Osteoblast (primary cell): ENCODE data around the gene CHORDC1. TPM values are rescaled to one million over a fixed set of nuclear protein-coding genes. Genes with fewer than 3 reads are reported as not detected.

Source experiments
- DNase-seq: peaks from one replicate; pipeline ENCODE4 v3.0.0; 2011; ENCODE audit warnings: low spot score, mixed read lengths; ENCODE audit not compliant: insufficient read length; ENCODE audit errors: missing footprints
- H2AFZ ChIP-seq: 2 replicates; pipeline ENCODE4 v1.6.0; 2011; ENCODE audit warnings: mild to moderate bottlenecking, low read length
- H3K27ac ChIP-seq: 2 replicates; pipeline ENCODE4 v1.5.1; 2011; ENCODE audit warnings: mild to moderate bottlenecking, low read depth, low read length, moderate library complexity
- H3K27me3 ChIP-seq: 2 replicates; pipeline ENCODE4 v1.6.0; 2012; ENCODE audit warnings: mild to moderate bottlenecking, control low read depth, inconsistent platforms, low read length, moderate library complexity; ENCODE audit not compliant: insufficient read depth
- H3K36me3 ChIP-seq: 2 replicates; pipeline ENCODE4 v1.5.1; 2011; ENCODE audit warnings: mild to moderate bottlenecking, low read length, control low read depth, moderate library complexity; ENCODE audit not compliant: insufficient read depth
- H3K4me1 ChIP-seq: 2 replicates; pipeline ENCODE4 v1.5.1; 2011; ENCODE audit warnings: mild to moderate bottlenecking, low read length, control low read depth, moderate library complexity; ENCODE audit not compliant: insufficient read depth
- H3K4me2 ChIP-seq: 2 replicates; pipeline ENCODE4 v1.6.0; 2011; ENCODE audit warnings: mild to moderate bottlenecking, low read length; ENCODE audit not compliant: insufficient read depth
- H3K4me3 ChIP-seq: fragments of 200-600 bp; sonication (generic); 3 replicates; pipeline ENCODE4 v1.5.1; 2012; ENCODE audit warnings: mild to moderate bottlenecking, low read length, inconsistent platforms; ENCODE audit not compliant: insufficient read depth
- H3K79me2 ChIP-seq: 2 replicates; pipeline ENCODE4 v1.6.0; 2012; ENCODE audit warnings: mild to moderate bottlenecking, low read length, control low read depth, inconsistent platforms; ENCODE audit not compliant: insufficient read depth
- H3K9me3 ChIP-seq: 2 replicates; pipeline ENCODE4 v1.5.1; 2011; ENCODE audit warnings: low read depth, low read length, control low read depth
- H4K20me1 ChIP-seq: 2 replicates; pipeline ENCODE4 v1.6.0; 2012; ENCODE audit warnings: mild to moderate bottlenecking, low read length, control low read depth; ENCODE audit not compliant: insufficient read depth
- CTCF ChIP-seq: IDR thresholded peaks from 2 replicates; pipeline ENCODE4 v1.5.1; 2011; ENCODE audit warnings: mild to moderate bottlenecking, low read depth, low read length, moderate library complexity; ENCODE audit errors: extremely low read depth
- total RNA-seq: library from RNA; depleted of rRNA; stranded (reverse); fragments of >200 nt; gene quantifications from 2 replicates; pipeline ENCODE4 v1.2.3, GENCODE V29; 2012

CHORDC1 gene
- total RNA-seq, 1 donor = 17.4 TPM

GRCh38 chr11:90252053-90252452 lies 29.2 kb upstream of the CHORDC1 start:
- H3K4me2 ChIP-seq = no peak overlapping the region
- no peaks in the 10 kb centered on the region for H3K27me3 ChIP-seq
- H2AFZ ChIP-seq = no peak overlapping the region
- no peak overlapping the region for H3K4me3 ChIP-seq
- no peaks in the 10 kb centered on the region for H3K79me2 ChIP-seq
- no peak for DNase-seq
- H3K27ac ChIP-seq = no peak overlapping the region
- no peaks in the 10 kb centered on the region for H3K9me3 ChIP-seq
- H3K4me1 ChIP-seq = no peaks in the 10 kb centered on the region
- H3K36me3 ChIP-seq = no peaks in the 10 kb centered on the region
- H4K20me1 ChIP-seq = no peaks in the 10 kb centered on the region
- no peak for TF ChIP-seq CTCF

GRCh38 chr11:90251599-90251998 lies 28.8 kb upstream of the CHORDC1 start:
- H2AFZ ChIP-seq = no peak overlapping the region
- H3K9me3 ChIP-seq = no peaks in the 10 kb centered on the region
- H3K27ac ChIP-seq = no peak overlapping the region
- H3K4me2 ChIP-seq = no peak overlapping the region
- no peak for DNase-seq
- no peaks in the 10 kb centered on the region for H4K20me1 ChIP-seq
- no peaks in the 10 kb centered on the region for H3K79me2 ChIP-seq
- no peaks in the 10 kb centered on the region for H3K27me3 ChIP-seq
- no peaks in the 10 kb centered on the region for H3K4me1 ChIP-seq
- TF ChIP-seq CTCF = no peak
- H3K36me3 ChIP-seq = no peaks in the 10 kb centered on the region
- H3K4me3 ChIP-seq = no peak overlapping the region

GRCh38 chr11:90250970-90251369 lies 28.1 kb upstream of the CHORDC1 start:
- no peak overlapping the region for H3K4me3 ChIP-seq
- H4K20me1 ChIP-seq = no peaks in the 10 kb centered on the region
- H3K27me3 ChIP-seq = no peaks in the 10 kb centered on the region
- no peaks in the 10 kb centered on the region for H3K4me1 ChIP-seq
- DNase-seq = no peak
- H2AFZ ChIP-seq = no peak overlapping the region
- H3K36me3 ChIP-seq = no peaks in the 10 kb centered on the region
- no peaks in the 10 kb centered on the region for H3K79me2 ChIP-seq
- no peak overlapping the region for H3K27ac ChIP-seq
- H3K9me3 ChIP-seq = no peaks in the 10 kb centered on the region
- no peak overlapping the region for H3K4me2 ChIP-seq
- TF ChIP-seq CTCF = no peak

GRCh38 chr11:90246468-90246867 lies 23.6 kb upstream of the CHORDC1 start:
- no peaks in the 10 kb centered on the region for H3K36me3 ChIP-seq
- no peak overlapping the region for H3K27ac ChIP-seq
- no peak for TF ChIP-seq CTCF
- no peaks in the 10 kb centered on the region for H3K9me3 ChIP-seq
- H3K4me1 ChIP-seq = no peaks in the 10 kb centered on the region
- H3K4me2 ChIP-seq = no peak overlapping the region
- no peaks in the 10 kb centered on the region for H3K79me2 ChIP-seq
- H2AFZ ChIP-seq = no peak overlapping the region
- no peak for DNase-seq
- no peaks in the 10 kb centered on the region for H3K27me3 ChIP-seq
- H4K20me1 ChIP-seq = no peaks in the 10 kb centered on the region
- no peak overlapping the region for H3K4me3 ChIP-seq
